ENCODE measurements around the gene ADAMTSL1.

GRCh38 chr9:18441261-18441660 lies 32.7 kb upstream of the ADAMTSL1 start:
- TF ChIP-seq CREB3L1 (IDR thresholded peaks at IDR 0.05; ENCODE audit: borderline replicate concordance, low read depth), result no peak
- no peak for TF ChIP-seq TOE1 (IDR thresholded peaks at IDR 0.05; ENCODE audit: borderline replicate concordance)
- TF ChIP-seq TOE1 (CRISPR knock-in tag; IDR thresholded peaks at IDR 0.05; ENCODE audit: borderline replicate concordance, low read depth), result no peak
- no peak for TF ChIP-seq ZHX1 (conservative IDR thresholded peaks at IDR 0.05; ENCODE audit: low read length)
- TF ChIP-seq GATAD2A (IDR thresholded peaks at IDR 0.05), result no peak
- TF ChIP-seq ZBTB33 (CRISPR knock-in tag; IDR thresholded peaks at IDR 0.05), result no peak
- TF ChIP-seq CTCF (IDR thresholded peaks at IDR 0.05 in 2 of 3, conservative IDR thresholded peaks at IDR 0.05 in 1 of 3; ENCODE audit: insufficient read depth in 2 of 3, low read depth in 1 of 3, low read length in 3 of 3), result no peak
- TF ChIP-seq CHD2 (IDR thresholded peaks at IDR 0.05; ENCODE audit: low read depth, low read length), result no peak

Measured in K562 (cell line).